ENCODE data around the gene AP4M1. TPM values are rescaled to one million over a fixed set of nuclear protein-coding genes. Genes with fewer than 3 reads are reported as not detected.

AP4M1 gene
- 10 to 100 TPM; 11.0 to 12.4 TPM for total RNA-seq

GRCh38 chr7:100101016-100101862 lies at the start of gene AP4M1, which contains the start of gene MCM7:
Gene AP4M1 (plus strand): TSS chr7:100101643. CDS start chr7:100101715, 72 bp downstream.
Gene MCM7 (minus strand): TSS chr7:100101397. CDS start chr7:100101294, 103 bp downstream.

GRCh38 chr7:100081535-100082102 lies 19.8 kb upstream of the AP4M1 start, which contains the start of gene ZNF3:
Gene ZNF3 (minus strand): TSS chr7:100081723. CDS start chr7:100077357, 4,366 bp downstream.

GRCh38 chr7:100088621-100089457 lies 12.6 kb upstream of the AP4M1 start, which contains the start of gene COPS6:
Gene COPS6 (plus strand): TSS chr7:100088969. CDS start chr7:100088991, 22 bp downstream.

GRCh38 chr7:100119072-100119969 lies 17.9 kb downstream of the AP4M1 start, which contains the start of the genes CNPY4 and TAF6:
Gene CNPY4 (plus strand): TSS chr7:100119634. CDS start chr7:100119745, 111 bp downstream.
Gene TAF6 (minus strand): TSS chr7:100119358. CDS start chr7:100114209, 5,149 bp downstream.

GRCh38 chr7:100126931-100127865 lies 25.8 kb downstream of the AP4M1 start, which contains the start of gene MBLAC1:
Gene MBLAC1 (plus strand): TSS chr7:100126967. CDS start chr7:100127396, 429 bp downstream.

GRCh38 chr7:100148559-100149328 lies 47.3 kb downstream of the AP4M1 start, which contains the start of gene LAMTOR4:
Gene LAMTOR4 (plus strand): TSS chr7:100148918. CDS start chr7:100148973, 55 bp downstream.

Small RNAs within 50 kb of the gene (small RNA-seq; reads per million reads assigned to genes)
- 10,242 to 18,435 reads per million in 2 donors for gene MIR106B
- gene MIR25 = 3,127 to 3,949 reads per million in 2 donors
- gene MIR93 = 9,151 to 11,865 reads per million in 2 donors

Other genes with a start within 250 kb of the AP4M1 start
- gene OR2AE1, start 224.6 kb upstream of the AP4M1 start, total RNA-seq = under 1 TPM; 0.33 to 0.34 TPM
- 10 to 100 TPM; 22.7 to 25.3 TPM for gene TRIM4, start 182.1 kb upstream of the AP4M1 start, total RNA-seq
- under 1 TPM in 1 of 2 donors, not detected in 1; 0.69 TPM for gene GJC3, start 172.0 kb upstream of the AP4M1 start, total RNA-seq
- under 1 TPM; 0.34 to 1.00 TPM for gene AZGP1, start 125.6 kb upstream of the AP4M1 start, total RNA-seq
- 10 to 100 TPM; 39.3 to 68.5 TPM for gene ZKSCAN1, start 86.0 kb upstream of the AP4M1 start, total RNA-seq
- 10 to 100 TPM in 1 of 2 donors, 1 to 10 TPM in 1; 7.0 to 12.4 TPM for gene ZSCAN21, start 51.9 kb upstream of the AP4M1 start, total RNA-seq
- gene ZNF3, start 19.9 kb upstream of the AP4M1 start, total RNA-seq = 10 to 100 TPM; 21.0 to 21.3 TPM
- 10 to 100 TPM; 42.3 to 48.0 TPM for gene COPS6, start 12.7 kb upstream of the AP4M1 start, total RNA-seq
- gene MCM7, start 246 bp upstream of the AP4M1 start, total RNA-seq = 100 to 1,000 TPM in 1 of 2 donors, 10 to 100 TPM in 1; 69.5 to 202 TPM
- 10 to 100 TPM; 31.0 to 54.3 TPM for gene TAF6, start 17.7 kb downstream of the AP4M1 start, total RNA-seq
- 10 to 100 TPM; 11.0 to 12.0 TPM for gene CNPY4, start 18.0 kb downstream of the AP4M1 start, total RNA-seq
- gene MBLAC1, start 25.3 kb downstream of the AP4M1 start, total RNA-seq = 1 to 10 TPM; 2.3 to 2.8 TPM
- gene LAMTOR4, start 47.3 kb downstream of the AP4M1 start, total RNA-seq = 100 to 1,000 TPM in 1 of 2 donors, 10 to 100 TPM in 1; 96.0 to 127 TPM
- 10 to 100 TPM in 1 of 2 donors, 1 to 10 TPM in 1; 10.0 to 12.0 TPM for gene TRAPPC14, start 57.1 kb downstream of the AP4M1 start, total RNA-seq
- 1 to 10 TPM; 3.3 to 5.2 TPM for gene GAL3ST4, start 67.0 kb downstream of the AP4M1 start, total RNA-seq
- gene GPC2, start 75.7 kb downstream of the AP4M1 start, total RNA-seq = 1 to 10 TPM; 1.7 to 2.4 TPM
- gene STAG3, start 76.3 kb downstream of the AP4M1 start, total RNA-seq = 1 to 10 TPM; 1.7 to 2.4 TPM
- gene PVRIG, start 118.3 kb downstream of the AP4M1 start, total RNA-seq = not detected
- gene SPDYE3, start 206.1 kb downstream of the AP4M1 start, total RNA-seq = not detected